ENCODE results near the gene INAFM2.

DNA sequence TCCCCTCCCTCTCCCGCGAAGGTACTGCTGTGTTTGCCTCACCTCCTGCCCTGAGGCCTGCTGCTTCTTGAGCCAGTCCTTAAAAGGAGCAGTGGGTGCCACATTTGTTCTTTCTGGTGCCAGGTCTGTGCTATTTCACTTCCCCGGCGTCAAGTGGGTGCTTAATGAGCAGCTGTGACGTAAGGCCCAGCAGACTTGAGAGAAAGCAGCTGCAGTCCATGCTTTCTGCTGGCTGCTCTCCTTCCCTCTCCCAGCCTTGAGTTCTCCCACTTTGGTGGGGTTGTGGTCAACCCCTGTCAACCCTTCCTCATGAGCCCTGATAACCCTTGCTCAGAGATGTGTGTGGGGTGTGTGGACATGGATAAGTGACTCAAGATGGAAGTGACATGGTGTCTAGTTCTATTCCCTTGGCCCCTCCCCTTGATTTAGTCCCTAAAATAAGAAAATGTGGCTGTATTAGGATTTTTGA, 6.9 kb downstream of the INAFM2 start:
- TF ChIP-seq, protein P1, sequence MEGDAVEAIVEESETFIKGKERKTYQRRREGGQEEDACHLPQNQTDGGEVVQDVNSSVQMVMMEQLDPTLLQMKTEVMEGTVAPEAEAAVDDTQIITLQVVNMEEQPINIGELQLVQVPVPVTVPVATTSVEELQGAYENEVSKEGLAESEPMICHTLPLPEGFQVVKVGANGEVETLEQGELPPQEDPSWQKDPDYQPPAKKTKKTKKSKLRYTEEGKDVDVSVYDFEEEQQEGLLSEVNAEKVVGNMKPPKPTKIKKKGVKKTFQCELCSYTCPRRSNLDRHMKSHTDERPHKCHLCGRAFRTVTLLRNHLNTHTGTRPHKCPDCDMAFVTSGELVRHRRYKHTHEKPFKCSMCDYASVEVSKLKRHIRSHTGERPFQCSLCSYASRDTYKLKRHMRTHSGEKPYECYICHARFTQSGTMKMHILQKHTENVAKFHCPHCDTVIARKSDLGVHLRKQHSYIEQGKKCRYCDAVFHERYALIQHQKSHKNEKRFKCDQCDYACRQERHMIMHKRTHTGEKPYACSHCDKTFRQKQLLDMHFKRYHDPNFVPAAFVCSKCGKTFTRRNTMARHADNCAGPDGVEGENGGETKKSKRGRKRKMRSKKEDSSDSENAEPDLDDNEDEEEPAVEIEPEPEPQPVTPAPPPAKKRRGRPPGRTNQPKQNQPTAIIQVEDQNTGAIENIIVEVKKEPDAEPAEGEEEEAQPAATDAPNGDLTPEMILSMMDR (IDR thresholded peaks at IDR 0.05; ENCODE audit: low read depth, low read length, poor library complexity, severe bottlenecking) = no peak
- TF ChIP-seq EZH2phosphoT487 (IDR thresholded peaks at IDR 0.05; ENCODE audit: borderline replicate concordance, low read length) = no peak
